Uterus (tissue), 2 donors: ENCODE results near the gene ZNF414.

Experiments used
- POLR2A ChIP-seq, 2 donors: fragments of 450-650 bp; IDR thresholded peaks; one replicate each; pipeline ENCODE4 v1.6.1; 2016; ENCODE audit warnings: antibody characterized with exemption in 2 of 2, mild to moderate bottlenecking in 1 of 2, moderate library complexity in 1 of 2
- TF ChIP-seq, protein P1 (sequence below), 4 experiments: fragments of 200-600 bp in 2 of 4; fragments of 450-650 bp in 2 of 4; sonication (generic) in 2 of 4; IDR thresholded peaks; one replicate each; pipeline ENCODE4 v1.5.1; 2016 to 2019; ENCODE audit warnings: antibody characterized with exemption in 4 of 4, mild to moderate bottlenecking in 2 of 4, moderate library complexity in 1 of 4

DNA sequence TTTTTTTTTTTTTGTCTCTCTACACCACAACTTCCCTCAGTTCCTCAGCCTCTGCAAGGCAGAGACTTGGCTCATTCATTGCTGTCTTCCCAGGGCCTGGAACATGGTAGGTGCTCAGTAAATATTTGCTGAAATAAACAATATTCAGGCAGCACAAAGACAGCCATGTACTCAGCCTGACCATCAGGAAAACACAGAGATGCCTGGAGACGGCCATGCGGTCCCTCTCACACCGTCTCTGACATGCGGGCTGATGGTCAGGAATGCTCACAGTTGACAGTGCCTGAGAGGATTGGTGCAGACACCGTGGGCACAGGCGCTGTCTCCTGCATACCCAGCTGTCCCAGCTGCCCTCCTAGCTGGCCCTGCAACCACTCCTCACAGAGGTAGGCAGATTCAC, 12.5 kb downstream of the ZNF414 start:
- TF ChIP-seq, protein P1, sequence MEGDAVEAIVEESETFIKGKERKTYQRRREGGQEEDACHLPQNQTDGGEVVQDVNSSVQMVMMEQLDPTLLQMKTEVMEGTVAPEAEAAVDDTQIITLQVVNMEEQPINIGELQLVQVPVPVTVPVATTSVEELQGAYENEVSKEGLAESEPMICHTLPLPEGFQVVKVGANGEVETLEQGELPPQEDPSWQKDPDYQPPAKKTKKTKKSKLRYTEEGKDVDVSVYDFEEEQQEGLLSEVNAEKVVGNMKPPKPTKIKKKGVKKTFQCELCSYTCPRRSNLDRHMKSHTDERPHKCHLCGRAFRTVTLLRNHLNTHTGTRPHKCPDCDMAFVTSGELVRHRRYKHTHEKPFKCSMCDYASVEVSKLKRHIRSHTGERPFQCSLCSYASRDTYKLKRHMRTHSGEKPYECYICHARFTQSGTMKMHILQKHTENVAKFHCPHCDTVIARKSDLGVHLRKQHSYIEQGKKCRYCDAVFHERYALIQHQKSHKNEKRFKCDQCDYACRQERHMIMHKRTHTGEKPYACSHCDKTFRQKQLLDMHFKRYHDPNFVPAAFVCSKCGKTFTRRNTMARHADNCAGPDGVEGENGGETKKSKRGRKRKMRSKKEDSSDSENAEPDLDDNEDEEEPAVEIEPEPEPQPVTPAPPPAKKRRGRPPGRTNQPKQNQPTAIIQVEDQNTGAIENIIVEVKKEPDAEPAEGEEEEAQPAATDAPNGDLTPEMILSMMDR (IDR thresholded peaks at IDR 0.05): no peak
- TF ChIP-seq POLR2A (IDR thresholded peaks at IDR 0.05): no peak
